GOT3 (cell line): Measurements from ENCODE around the gene IMP4.

ENCODE experiments used
- DNase-seq: peaks from one replicate; lab custom pipeline; 2025; ENCODE audit warnings: mixed read lengths; lab: John Stamatoyannopoulos, UW

Gene IMP4

DNA sequence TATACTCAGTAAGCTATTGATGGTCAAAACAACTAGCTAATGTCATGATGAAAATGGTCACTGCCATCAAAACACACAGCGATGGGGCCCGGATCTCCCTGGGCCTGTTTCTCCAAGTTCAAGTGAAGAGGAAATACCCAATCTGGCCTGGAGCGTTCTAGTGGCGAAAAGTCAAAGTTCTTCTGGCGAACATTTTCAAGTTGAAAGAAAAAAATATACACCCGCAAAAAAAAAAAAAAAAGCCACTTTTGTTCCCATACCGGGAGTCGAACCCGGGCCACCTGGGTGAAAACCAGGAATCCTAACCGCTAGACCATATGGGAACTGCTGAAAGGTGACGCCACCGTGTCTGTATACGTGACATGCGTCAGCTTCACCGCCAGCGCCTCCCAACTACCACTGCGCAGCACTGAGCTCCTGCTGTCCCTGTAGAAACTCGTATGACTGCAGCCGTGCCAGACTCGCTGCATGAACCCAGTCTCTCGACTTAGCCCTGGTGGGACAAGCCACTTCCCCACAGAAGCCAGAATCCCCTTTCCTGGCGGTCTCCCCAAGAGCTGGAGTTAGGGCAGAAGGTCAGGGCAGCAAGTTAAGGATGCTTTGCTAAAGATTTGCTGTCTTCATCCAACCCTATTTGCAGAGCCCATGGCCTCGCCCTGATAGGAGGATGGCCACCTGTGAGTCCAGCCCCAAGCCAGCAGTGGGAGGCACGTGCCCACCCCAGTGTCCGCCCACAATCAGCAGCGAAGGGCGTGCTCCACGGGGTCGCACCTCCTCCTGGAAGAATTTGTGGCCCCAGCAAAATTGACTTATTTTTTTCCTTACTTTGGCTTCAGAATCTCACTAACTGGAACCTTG is 5.6 kb upstream of the IMP4 start:
- DNase-seq = no peak

DNA sequence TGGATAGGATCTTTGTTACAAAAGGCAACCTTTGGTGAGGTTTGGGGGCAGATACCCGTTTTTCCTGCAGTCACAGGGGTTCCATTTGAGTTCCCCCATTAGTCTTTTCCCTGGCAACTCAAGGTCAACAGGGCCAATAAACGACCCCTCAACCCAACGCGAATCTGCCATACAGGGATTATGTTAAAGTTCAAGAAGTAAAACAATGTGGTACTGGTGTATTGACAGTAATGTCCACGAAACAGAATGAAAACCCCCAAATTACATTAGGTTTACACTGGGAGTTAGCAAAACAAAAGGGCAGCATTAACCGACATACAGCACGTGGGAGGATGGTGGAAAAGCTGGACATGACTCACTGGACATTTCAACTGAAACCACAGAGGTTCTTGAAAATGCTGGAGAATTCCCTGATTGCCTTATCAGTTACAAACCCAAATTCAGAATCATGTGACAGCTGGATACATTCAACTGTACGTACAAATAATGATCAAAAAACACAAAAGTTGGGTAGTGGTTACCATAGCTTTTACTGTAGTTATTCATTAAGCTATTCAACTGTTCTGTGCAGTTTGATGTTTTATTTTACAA is 4.9 kb upstream of the IMP4 start:
- DNase-seq = no peak

DNA sequence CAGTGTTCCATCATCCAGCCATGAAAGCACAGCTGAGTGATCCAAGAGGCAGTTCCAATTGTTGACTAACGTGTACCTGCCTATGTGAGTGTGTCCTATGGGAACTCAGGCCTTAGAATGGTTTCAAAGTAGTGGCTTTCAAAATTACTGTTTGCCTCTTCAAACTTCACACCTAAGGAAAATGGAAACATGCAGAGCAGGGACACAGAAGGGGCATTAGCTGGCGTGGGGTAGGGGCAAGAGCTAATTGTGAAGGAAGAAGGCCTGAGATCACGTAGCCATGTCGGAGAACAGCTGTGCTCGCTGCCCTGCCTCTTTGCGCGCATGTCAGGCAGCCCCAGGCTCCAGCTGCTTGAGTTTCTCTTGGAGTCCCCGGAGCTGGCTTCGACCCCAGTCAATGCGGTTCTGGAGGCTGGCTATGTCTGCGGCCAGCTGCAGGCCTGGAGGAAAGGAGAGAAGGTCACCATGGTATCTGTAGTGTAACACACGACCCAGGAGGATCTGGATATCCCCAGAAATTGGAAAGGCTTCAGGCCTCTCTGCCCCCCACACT is 3.8 kb upstream of the IMP4 start:
- DNase-seq = no peak

DNA sequence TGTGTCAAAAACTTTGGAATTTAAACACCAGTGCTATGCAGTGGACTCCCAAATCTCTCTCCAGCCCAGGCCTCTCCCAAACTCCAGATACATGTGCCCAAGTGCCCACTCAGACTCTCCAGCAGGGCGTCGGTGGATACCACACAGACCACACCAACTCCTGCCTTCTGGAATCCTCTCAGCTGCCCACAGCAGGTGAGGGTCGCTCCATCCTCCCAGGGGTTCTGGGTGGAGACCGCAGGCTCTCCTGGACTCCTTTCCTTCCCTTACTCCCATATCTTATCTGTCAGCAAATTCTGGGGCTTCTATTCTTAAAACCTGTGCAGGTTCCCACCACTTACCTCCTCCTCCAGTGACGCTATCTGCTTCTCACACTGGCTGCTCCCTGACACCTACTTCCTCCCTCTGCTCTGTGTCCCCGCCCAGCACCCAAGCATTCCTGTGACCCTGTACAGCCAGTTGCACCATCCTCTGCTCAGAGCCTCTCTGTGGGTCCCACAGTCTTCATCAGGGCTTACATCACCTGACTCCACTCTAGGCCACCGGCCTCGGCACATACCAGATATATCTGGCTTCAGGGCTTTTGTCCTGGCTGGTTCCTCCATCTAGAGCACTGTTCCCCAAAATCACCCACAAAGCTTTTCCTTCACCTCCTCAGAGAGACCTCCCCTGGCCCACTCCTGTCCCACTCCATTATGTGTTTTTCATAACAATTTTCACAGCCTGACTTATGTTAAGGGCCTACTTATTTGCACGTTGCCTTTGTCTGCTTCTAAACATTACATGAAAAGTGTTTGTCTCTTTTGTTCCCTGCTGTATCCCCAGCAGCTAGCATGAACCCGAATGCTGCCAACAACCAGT is 2.6 kb upstream of the IMP4 start:
- DNase-seq = no peak

DNA sequence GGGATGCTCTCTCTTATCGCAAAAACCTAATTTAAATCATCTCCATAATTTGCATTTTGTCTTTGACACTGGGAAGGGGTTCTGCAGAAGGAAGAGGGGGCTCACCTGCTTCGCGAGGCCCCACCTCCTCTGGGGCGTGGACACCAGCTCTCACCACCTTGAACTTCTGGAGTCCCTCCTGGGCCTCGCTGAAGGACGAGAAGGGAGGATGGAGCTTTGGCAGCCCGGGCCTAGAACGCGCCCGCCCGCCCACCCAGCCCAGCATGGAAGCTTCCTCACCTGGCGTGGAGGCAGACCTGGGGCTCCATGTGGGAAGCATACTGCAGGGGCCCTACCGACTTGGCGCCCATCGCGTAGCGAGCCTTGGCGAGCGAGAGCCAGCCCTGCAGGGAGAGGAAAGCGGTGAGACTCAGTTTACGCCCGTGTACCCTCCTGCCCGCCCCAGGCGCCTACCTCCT is 1.1 kb upstream of the IMP4 start:
- no peak for DNase-seq

DNA sequence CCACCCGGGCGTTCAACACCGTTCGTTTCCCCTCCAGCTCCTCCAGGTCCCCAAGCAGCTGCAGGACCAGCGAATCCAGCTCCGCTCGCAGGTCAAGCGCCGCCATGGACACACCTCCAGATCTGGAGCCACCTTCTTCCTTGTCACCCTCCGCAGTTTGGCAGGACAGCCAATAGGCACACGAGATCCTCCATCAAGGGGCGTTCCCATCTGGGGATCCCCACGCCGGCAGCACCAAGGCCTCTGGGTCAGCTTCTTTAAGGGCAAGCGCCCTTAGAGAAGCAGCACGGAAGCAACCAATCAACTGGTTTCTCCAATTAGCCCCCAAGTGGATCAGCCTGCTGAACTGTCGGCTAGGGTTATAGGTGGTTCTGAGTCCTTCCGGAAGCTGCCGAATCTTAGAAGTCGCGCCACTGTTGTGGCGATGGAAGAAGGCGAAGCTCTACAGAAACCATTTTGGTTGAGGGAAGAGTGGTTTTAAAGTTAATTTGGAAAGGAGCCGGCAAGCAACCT is 621 bp upstream of the IMP4 start:
- peak; percentile 72 for DNase-seq

DNA sequence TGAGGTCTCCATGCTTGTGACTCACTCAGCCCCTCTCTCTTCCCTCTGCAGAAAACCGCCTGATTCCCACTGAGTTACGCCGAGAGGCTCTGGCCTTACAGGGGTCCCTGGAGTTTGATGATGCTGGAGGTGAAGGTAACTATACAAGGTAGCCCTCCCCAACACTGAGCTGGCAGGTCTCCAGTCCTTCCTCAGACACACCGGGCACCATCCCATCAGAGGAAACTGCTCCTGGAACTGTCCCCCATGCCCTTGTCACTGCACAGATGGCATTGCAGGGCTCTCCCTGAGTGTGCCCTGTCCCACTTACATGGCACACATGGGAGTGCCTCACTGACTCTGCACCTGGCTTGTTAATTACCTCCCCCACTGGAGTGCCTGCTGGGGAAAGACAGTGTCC is 1.9 kb downstream of the IMP4 start:
- DNase-seq = no peak

DNA sequence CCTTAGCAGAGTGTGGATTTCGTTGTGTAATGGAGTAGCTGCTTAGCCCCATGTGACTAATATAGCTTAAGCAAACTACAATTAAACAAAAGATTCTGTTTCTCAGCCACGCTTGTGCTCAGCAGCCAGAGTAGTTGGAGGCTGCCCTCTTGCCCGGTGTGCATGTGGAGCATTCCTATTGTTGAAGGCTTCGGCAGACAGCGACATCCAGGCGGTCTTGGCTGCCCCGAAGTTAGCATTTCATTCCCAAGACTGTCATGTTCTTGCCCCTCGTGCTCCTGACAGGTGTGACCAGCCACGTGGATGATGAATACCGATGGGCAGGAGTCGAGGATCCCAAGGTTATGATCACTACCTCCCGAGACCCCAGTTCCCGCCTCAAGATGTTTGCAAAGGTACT is 2.4 kb downstream of the IMP4 start:
- no peak for DNase-seq

DNA sequence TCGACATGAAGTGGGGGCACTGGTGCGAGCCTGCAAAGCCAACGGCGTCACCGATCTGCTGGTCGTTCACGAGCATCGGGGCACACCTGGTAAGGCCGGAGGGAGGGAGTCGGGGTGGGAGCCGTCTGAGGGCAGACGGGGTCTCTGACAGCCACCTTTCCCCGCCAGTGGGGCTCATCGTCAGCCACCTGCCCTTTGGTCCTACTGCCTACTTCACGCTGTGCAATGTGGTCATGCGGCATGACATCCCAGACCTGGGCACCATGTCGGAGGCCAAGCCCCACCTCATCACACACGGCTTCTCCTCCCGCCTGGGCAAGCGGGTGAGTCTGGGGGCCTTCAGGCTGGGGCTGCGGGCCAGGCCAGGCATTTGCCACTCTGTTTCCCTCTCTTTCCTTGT is 2.9 kb downstream of the IMP4 start:
- DNase-seq = no peak

DNA sequence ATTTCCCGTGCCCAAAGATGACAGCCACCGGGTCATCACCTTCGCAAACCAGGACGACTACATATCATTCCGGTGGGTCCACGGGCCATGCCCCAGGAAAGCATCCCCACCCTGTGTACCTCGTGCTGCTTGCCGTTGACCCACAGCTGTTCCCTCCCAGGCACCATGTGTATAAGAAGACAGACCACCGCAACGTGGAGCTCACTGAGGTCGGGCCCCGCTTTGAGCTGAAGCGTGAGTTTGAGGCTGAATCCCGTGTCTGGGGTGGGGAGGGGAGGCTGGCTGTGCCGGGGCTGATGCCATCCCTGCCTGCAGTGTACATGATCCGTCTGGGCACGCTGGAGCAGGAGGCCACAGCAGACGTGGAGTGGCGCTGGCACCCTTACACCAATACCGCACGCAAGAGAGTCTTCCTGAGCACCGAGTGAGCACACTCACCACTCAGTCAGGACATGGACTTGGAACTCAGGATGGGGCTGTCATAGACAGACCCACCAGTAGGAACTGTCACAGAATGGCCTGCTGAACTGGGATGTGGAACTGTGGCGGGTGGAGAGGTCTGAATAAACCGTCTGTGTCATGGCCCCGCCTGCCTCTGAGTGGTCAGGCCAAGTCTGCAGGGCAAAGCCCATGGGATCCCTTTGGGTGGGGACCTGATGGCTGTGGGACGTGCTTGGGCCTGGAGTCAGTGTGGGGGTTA is 3.5 kb downstream of the IMP4 start:
- no peak for DNase-seq

DNA sequence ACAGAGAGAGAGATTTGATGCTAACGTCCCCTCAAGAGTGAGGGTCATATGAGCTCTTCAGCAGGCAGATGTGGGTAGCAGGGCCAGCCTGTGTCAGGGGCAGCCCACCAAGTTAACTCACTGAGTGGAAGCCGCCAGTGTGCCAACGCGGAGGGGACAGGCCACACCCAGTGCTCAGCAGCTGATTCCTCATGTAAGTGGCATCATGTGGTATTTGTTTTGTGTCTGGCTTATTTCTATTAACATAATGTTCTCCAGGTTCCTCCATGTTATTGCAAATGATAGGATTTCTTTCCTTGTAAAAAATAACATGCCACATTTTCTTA is 4.0 kb downstream of the IMP4 start:
- DNase-seq = no peak

DNA sequence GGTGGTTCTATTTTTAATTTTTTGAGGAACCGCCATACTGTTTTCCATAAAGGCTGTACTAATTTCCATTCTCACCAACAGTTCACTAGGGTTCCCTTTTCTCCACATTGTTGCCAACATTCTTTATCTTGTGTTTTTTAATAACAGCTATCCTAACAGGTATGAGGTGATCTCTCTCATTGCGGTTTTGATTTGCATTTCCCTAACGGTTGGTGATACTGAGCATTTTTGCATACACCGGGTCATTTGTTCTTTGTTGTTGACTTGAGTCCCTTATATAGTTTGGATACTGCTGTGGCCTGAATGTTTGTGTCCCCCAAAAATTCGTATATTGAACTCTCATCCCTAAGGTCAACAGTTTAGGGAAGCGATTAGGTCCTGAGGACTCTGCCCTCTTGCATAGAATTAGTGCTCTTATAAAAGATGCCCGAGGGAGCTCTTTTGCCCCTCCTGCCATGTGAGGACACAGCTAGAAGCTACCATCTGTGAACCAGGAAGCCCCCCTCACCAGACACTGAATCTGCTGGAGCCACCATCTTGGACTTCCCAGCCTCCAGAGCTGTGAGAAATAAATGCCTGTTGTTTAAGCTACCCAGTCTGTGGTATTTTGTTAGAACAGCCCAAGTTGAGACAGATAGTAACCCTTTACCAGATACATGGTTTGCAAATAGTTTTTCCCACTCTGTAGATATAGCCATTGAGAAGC is 4.7 kb downstream of the IMP4 start:
- DNase-seq = no peak

DNA sequence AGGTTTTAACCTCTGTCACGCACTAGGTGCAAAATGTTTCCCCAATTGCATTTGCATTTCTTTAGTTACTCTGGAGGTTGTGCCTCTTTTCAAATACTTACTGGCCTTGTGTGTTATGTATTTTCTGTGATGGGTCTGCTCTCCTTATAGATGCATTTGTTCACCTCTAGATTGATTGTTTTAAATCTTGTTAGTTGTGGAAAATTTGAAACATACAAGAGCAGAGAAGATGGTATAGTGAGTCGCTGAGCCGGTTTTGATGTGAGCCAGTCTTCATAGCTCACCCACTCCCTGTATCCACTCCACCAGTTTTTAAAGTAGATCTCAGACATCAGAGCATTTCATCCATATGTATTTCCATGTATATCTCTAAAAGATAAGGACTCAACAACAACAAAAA is 6.5 kb downstream of the IMP4 start:
- no peak for DNase-seq

DNA sequence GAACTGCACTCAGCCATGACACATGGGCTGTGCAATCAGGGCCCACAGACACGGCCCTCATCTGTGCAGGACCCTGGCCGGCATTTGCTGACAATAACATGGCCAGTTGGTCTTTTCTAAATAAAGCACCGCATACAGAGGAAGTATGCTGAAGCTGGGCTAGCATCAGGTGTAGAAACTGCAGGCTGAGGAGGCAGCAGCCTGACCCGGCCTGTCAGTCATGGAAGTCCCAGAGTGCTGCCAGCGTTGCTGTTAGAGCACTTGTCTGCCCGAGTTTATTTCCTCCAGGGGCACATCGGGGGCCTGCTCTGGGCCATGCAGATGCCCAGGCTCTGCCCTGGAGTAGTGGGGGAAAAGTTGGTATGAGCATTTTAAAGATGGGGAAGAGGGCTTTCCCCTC is 9.0 kb downstream of the IMP4 start:
- DNase-seq = no peak

DNA sequence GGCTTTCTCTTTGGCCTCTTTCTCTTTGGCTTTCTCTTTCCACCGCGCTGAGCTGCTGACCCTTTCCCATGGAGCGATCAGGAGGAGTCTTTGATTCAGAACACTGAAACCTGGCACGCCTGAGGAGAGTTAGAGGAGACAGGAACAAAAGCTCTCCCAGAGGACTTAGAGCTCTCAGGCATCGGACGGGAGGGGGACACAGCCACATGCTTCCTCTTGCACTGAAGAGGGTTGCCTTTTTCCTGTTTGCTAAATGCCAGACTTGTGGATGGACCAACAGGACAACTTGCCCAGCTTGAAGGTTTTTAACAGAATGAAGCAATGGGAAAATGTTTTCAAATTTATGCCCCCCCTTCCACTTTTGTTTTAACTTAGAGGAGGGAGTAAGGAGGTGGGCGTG is 9.5 kb downstream of the IMP4 start:
- no peak for DNase-seq

DNA sequence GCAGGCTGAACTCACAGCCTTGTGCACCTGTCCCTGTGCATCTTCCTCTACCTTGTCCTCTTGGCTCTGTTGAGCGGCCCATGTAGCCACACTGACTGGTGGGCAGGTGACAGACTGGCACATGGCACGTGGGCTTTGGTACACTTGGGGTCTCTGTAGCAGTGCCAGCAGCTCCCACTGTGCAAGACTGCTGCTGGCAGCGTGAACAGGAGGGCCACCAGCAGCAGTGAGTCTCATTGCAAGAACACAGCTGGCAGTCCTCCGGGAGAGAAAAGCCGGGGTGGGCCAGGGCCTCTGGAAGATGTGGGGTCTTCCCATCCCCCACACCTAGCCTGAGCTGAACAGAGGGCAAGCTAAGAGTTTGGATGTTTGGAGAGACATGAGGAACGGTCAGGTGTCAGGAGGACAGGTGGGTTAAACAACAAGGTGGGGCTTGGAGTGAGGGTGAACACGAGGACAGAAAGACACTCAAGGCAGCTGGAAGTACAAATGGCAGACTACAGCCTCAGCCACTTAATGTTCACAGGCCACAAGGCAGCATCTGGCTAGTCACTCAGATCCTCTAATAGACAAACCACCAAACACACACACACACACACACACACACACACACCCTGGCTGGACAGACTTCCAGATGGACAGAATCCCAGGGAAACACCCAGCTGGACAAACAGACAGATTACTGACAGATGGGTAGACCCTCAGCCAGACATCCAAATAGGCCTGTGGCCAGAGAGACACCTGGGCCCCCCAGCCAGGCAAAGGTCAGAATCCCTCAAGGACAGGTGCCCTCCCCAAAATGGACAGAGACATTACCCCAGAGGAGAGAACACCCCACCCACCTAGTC is 10.8 kb downstream of the IMP4 start:
- DNase-seq = no peak

DNA sequence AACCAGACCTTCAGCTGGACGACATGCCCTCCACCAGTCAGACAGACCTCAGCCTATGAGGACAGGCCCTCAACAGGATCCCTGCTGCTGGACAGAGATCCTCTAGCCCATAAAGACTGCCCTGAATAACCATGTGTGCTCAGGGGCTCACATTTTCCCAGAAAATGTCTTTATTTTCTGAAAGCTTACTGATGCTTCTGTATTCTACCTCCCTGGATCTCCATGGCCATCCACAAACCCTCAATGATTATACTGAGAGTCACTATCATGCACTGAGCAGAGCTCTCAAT is 11.4 kb downstream of the IMP4 start:
- no peak for DNase-seq

DNA sequence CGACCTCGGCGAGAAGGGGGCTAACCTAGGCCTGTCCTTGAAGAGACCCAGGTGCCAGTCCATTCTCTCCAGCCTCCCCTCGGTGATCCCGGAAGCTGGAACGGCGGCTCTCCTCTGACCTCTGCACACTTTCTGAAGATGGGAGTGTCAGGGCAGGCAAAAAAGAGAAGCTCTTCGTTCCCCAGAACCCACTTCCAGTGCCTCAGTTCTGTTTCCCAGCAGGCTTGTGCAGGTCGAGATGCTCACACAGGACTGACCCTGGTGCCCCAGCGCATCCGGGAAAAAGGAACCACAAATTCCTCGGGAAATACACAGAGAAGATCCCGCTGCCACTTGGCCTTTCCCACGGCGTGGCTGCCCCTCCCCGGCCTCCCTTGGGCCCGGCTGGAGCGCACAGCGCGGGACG is 12.5 kb downstream of the IMP4 start:
- no peak for DNase-seq

DNA sequence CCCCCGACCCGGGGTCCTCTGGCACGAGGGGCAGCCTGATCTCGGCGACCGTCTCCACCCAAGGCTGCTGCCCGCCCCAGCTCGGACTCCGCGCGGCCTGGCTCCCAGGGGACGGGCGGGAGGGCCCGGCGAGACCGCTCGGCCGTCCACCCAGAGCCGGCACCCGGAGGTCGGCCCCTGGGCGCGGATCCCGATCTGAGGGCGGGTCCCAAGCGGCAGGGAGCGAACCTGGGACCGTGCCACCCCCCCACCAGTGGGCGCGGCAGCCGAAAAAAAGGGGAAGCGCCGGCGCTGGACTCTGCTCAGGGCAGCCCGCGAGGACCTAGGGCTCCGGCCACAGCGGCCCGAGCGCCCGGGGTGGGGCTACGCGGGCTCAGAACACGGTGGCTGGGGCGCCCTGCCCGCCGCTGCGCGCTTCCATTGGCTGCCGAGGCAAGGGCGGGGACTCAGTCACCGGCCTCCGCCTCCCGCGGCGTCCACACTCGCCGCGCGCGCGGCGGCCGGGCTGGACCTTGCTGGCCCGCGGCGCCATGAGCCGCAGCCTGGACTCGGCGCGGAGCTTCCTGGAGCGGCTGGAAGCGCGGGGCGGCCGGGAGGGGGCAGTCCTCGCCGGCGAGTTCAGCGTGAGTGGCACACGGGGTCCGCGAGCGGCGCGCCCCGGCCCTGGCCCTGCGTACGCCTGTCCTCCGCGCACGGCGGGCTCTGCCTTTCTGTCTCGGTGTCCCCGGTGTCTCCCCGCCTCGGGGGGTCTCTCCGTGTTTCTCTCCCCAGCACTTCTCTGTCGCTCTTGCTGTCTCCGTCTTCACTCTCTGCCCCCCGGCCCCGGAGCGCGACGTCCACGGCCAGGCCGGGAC is 13.1 kb downstream of the IMP4 start, which contains the start of gene PTPN18:
PTPN18 (plus strand) TSS at position 479 of the 854 bp plus-strand sequence; CDS start at position 531, 52 bp downstream.
- DNase-seq = peak; percentile 59
